Type B pancreatic cell (in vitro differentiated cells): ENCODE measurements around the gene CNTN6. TPM values are rescaled to one million over a fixed set of nuclear protein-coding genes. Genes with fewer than 3 reads are reported as not detected.

Experiments
- DNase-seq: peaks from one replicate; pipeline ENCODE4 v3.0.0; 2021; ENCODE audit warnings: mixed read lengths; ENCODE audit not compliant: unreplicated experiment; ENCODE audit errors: extremely low spot score
- H3K27ac Mint-ChIP-seq: 2 replicates; pipeline ENCODE4 v1.8.0; 2021; ENCODE audit warnings: mild to moderate bottlenecking, mixed read lengths
- H3K27me3 Mint-ChIP-seq: 2 replicates; pipeline ENCODE4 v1.8.0; 2021; ENCODE audit warnings: mixed read lengths
- H3K36me3 Mint-ChIP-seq: 2 replicates; pipeline ENCODE4 v1.8.0; 2021; ENCODE audit warnings: mixed read lengths
- H3K4me1 Mint-ChIP-seq: one replicate; pipeline ENCODE4 v1.8.0; 2021; ENCODE audit warnings: mixed read lengths; ENCODE audit not compliant: unreplicated experiment
- H3K4me3 Mint-ChIP-seq: 2 replicates; pipeline ENCODE4 v1.8.0; 2021; ENCODE audit warnings: mild to moderate bottlenecking, mixed read lengths
- H3K9me3 Mint-ChIP-seq: 2 replicates; pipeline ENCODE4 v1.8.0; 2021; ENCODE audit warnings: mixed read lengths
- CTCF ChIP-seq: fragments of 200-600 bp; sonication (generic); conservative IDR thresholded peaks from 2 replicates; pipeline ENCODE4 v1.5.0; 2021; ENCODE audit warnings: antibody characterized with exemption, mild to moderate bottlenecking
- total RNA-seq: library from RNA; stranded (reverse); gene quantifications from 2 replicates; pipeline ENCODE4 v1.2.1, GENCODE V29; 2021; ENCODE audit warnings: low replicate concordance

CNTN6 gene
- total RNA-seq, 1 donor from 2014 or later, result 3.3 TPM

- H3K27me3 Mint-ChIP-seq, result no peaks in the 10 kb centered on the region
- no peaks in the 10 kb centered on the region for H3K9me3 Mint-ChIP-seq
- no peak for TF ChIP-seq CTCF
- DNase-seq, result no peak
- no peak overlapping the region for H3K4me3 Mint-ChIP-seq
- H3K36me3 Mint-ChIP-seq, result no peaks in the 10 kb centered on the region
- no peaks in the 10 kb centered on the region for H3K4me1 Mint-ChIP-seq
- no peak overlapping the region for H3K27ac Mint-ChIP-seq
These were observed 177.0 kb downstream of the CNTN6 start for GRCh38 chr3:1269808-1270207.

GRCh38 chr3:1272546-1273265 lies 179.9 kb downstream of the CNTN6 start:
- no peak for TF ChIP-seq CTCF
- no peaks in the 10 kb centered on the region for H3K27me3 Mint-ChIP-seq
- H3K9me3 Mint-ChIP-seq, result no peaks in the 10 kb centered on the region
- H3K36me3 Mint-ChIP-seq, result no peaks in the 10 kb centered on the region
- DNase-seq, result no peak
- H3K4me3 Mint-ChIP-seq, result no peak overlapping the region
- H3K27ac Mint-ChIP-seq, result no peak overlapping the region
- no peaks in the 10 kb centered on the region for H3K4me1 Mint-ChIP-seq

GRCh38 chr3:1275495-1275894 lies 182.7 kb downstream of the CNTN6 start:
- no peaks in the 10 kb centered on the region for H3K27me3 Mint-ChIP-seq
- DNase-seq, result no peak
- H3K4me1 Mint-ChIP-seq, result peaks cover 5% of the 10 kb centered on the region
- no peaks in the 10 kb centered on the region for H3K36me3 Mint-ChIP-seq
- no peak overlapping the region for H3K27ac Mint-ChIP-seq
- no peaks in the 10 kb centered on the region for H3K9me3 Mint-ChIP-seq
- H3K4me3 Mint-ChIP-seq, result no peak overlapping the region
- TF ChIP-seq CTCF, result peak; percentile 68

- H3K36me3 Mint-ChIP-seq, result no peaks in the 10 kb centered on the region
- no peak for DNase-seq
- H3K27me3 Mint-ChIP-seq, result peaks cover 3% of the 10 kb centered on the region
- TF ChIP-seq CTCF, result no peak
- no peaks in the 10 kb centered on the region for H3K4me1 Mint-ChIP-seq
- no peak overlapping the region for H3K4me3 Mint-ChIP-seq
- no peaks in the 10 kb centered on the region for H3K9me3 Mint-ChIP-seq
- no peak overlapping the region for H3K27ac Mint-ChIP-seq
These were observed 195.0 kb downstream of the CNTN6 start for GRCh38 chr3:1287815-1288214.

- Mint-ChIP-seq H3K9me3 (no peaks in the 10 kb centered on the region), H3K4me1 (no peaks in the 10 kb centered on the region)
These were observed 196.1 kb downstream of the CNTN6 start for GRCh38 chr3:1288805-1289494.

More at GRCh38 chr3:1288805-1289494, 196.1 kb downstream of the CNTN6 start:
- TF ChIP-seq CTCF, result no peak
- Mint-ChIP-seq H3K36me3 (no peaks in the 10 kb centered on the region), H3K4me3 (no peak overlapping the region), H3K27me3 (peaks cover 3% of the 10 kb centered on the region), H3K27ac (no peak overlapping the region)
- DNase-seq, result no peak
